ENCODE measurements around the gene MFAP4.

The MFAP4 gene

GRCh38 chr17:19383681-19384470, 3.1 kb downstream of the MFAP4 start:
- Histone ChIP-seq H3K27ac (ENCODE audit: poor library complexity, severe bottlenecking) (peak overlapping the region; percentile 11), H3K4me3 (ENCODE audit: severe bottlenecking) (no peak overlapping the region), H3K36me3 (ENCODE audit: low read depth) (peaks cover 49% of the 10 kb centered on the region)

DNA sequence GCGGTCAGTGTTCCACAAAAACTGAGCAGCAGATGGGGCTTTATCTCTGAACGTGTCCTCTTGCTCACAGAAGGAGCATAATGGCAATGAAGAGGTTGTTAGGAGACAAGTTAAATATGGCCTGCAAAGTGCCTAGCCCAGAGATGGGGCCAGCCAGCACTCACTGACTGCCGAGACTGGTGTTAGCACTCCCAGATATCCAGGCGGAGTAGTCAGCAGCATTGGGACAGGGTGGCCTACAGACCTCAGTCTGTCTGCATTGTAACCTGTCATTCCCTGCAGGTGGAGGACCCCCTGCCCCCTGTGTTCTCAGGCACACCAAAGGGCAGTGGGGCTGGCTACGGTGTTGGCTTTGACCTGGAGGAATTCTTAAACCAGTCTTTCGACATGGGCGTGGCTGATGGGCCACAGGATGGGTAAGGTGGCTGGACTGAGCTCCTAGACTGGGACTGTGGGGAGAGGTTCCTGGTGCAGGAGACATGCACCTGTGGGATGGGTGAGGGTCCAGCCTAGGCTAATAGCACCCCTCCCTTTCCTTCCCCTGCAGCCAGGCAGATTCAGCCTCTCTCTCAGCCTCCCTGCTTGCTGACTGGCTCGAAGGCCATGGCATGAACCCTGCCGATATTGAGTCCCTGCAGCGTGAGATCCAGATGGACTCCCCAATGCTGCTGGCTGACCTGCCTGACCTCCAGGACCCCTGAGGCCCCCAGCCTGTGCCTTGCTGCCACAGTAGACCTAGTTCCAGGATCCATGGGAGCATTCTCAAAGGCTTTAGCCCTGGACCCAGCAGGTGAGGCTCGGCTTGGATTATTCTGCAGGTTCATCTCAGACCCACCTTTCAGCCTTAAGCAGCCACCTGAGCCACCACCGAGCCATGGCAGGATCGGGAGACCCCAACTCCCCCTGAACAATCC, 4.2 kb downstream of the MFAP4 start:
- ATAC-seq (ENCODE audit: low read depth) (no peak), DNase-seq (ENCODE audit: low spot score) (no peak)
- H3K27ac ChIP-seq (ENCODE audit: poor library complexity, severe bottlenecking) = no peak overlapping the region
- H3K36me3 ChIP-seq (ENCODE audit: low read depth) = peaks cover 49% of the 10 kb centered on the region
- no peaks in the 10 kb centered on the region for H3K27me3 ChIP-seq (ENCODE audit: insufficient read depth, poor library complexity, severe bottlenecking)
- TF ChIP-seq, protein P1, sequence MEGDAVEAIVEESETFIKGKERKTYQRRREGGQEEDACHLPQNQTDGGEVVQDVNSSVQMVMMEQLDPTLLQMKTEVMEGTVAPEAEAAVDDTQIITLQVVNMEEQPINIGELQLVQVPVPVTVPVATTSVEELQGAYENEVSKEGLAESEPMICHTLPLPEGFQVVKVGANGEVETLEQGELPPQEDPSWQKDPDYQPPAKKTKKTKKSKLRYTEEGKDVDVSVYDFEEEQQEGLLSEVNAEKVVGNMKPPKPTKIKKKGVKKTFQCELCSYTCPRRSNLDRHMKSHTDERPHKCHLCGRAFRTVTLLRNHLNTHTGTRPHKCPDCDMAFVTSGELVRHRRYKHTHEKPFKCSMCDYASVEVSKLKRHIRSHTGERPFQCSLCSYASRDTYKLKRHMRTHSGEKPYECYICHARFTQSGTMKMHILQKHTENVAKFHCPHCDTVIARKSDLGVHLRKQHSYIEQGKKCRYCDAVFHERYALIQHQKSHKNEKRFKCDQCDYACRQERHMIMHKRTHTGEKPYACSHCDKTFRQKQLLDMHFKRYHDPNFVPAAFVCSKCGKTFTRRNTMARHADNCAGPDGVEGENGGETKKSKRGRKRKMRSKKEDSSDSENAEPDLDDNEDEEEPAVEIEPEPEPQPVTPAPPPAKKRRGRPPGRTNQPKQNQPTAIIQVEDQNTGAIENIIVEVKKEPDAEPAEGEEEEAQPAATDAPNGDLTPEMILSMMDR (IDR thresholded peaks at IDR 0.05; ENCODE audit: poor library complexity, severe bottlenecking) = no peak
- peaks cover 4% of the 10 kb centered on the region for H3K4me1 ChIP-seq (ENCODE audit: insufficient read depth, poor library complexity, severe bottlenecking)
- no peaks in the 10 kb centered on the region for H3K9me3 ChIP-seq (ENCODE audit: severe bottlenecking)
- no peak overlapping the region for H3K4me3 ChIP-seq (ENCODE audit: severe bottlenecking)

More at GRCh38 chr17:19383681-19384470, 3.1 kb downstream of the MFAP4 start:
- Histone ChIP-seq H3K9me3 (ENCODE audit: severe bottlenecking) (no peaks in the 10 kb centered on the region), H3K27me3 (ENCODE audit: insufficient read depth, poor library complexity, severe bottlenecking) (no peaks in the 10 kb centered on the region), H3K4me1 (ENCODE audit: insufficient read depth, poor library complexity, severe bottlenecking) (peaks cover 9% of the 10 kb centered on the region)
- no peak for DNase-seq (ENCODE audit: low spot score)
- ATAC-seq (ENCODE audit: low read depth) = no peak
- TF ChIP-seq, protein P1 (IDR thresholded peaks at IDR 0.05; ENCODE audit: poor library complexity, severe bottlenecking) = no peak

DNA sequence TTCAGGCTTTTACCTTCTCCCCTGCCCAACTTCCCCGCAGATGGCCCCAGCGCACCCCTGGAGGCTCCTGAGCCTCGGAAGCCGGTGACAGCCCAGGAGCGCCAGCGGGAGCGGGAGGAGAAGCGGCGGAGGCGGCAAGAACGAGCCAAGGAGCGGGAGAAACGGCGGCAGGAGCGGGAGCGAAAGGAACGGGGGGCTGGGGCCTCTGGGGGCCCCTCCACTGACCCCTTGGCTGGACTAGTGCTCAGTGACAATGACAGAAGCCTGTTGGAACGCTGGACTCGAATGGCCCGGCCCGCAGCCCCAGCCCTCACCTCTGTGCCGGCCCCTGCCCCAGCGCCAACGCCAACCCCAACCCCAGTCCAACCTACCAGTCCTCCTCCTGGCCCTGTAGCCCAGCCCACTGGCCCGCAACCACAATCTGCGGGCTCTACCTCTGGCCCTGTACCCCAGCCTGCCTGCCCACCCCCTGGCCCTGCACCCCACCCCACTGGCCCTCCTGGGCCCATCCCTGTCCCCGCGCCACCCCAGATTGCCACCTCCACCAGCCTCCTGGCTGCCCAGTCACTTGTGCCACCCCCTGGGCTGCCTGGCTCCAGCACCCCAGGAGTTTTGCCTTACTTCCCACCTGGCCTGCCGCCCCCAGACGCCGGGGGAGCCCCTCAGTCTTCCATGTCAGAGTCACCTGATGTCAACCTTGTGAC, 5.1 kb downstream of the MFAP4 start:
- H3K27me3 ChIP-seq (ENCODE audit: insufficient read depth, poor library complexity, severe bottlenecking) = no peaks in the 10 kb centered on the region
- H3K4me3 ChIP-seq (ENCODE audit: severe bottlenecking) = no peak overlapping the region
- no peak overlapping the region for H3K27ac ChIP-seq (ENCODE audit: poor library complexity, severe bottlenecking)
- no peak for ATAC-seq (ENCODE audit: low read depth)
- H3K9me3 ChIP-seq (ENCODE audit: severe bottlenecking) = no peaks in the 10 kb centered on the region
- H3K4me1 ChIP-seq (ENCODE audit: insufficient read depth, poor library complexity, severe bottlenecking) = no peaks in the 10 kb centered on the region
- TF ChIP-seq, protein P1 (IDR thresholded peaks at IDR 0.05; ENCODE audit: poor library complexity, severe bottlenecking) = no peak
- DNase-seq (ENCODE audit: low spot score) = no peak
- peaks cover 49% of the 10 kb centered on the region for H3K36me3 ChIP-seq (ENCODE audit: low read depth)

- no peaks in the 10 kb centered on the region for H3K9me3 ChIP-seq (ENCODE audit: severe bottlenecking)
- TF ChIP-seq, protein P1 (IDR thresholded peaks at IDR 0.05; ENCODE audit: poor library complexity, severe bottlenecking) = no peak
- H3K4me3 ChIP-seq (ENCODE audit: severe bottlenecking) = no peak overlapping the region
- no peaks in the 10 kb centered on the region for H3K27me3 ChIP-seq (ENCODE audit: insufficient read depth, poor library complexity, severe bottlenecking)
- H3K27ac ChIP-seq (ENCODE audit: poor library complexity, severe bottlenecking) = no peak overlapping the region
- H3K36me3 ChIP-seq (ENCODE audit: low read depth) = peaks cover 49% of the 10 kb centered on the region
- ATAC-seq (ENCODE audit: low read depth) (no peak), DNase-seq (ENCODE audit: low spot score) (no peak)
- no peaks in the 10 kb centered on the region for H3K4me1 ChIP-seq (ENCODE audit: insufficient read depth, poor library complexity, severe bottlenecking)
Measured at GRCh38 chr17:19381361-19381740, 5.6 kb downstream of the MFAP4 start.

All from RWPE2 (cell line).